ENCODE results near the gene ZNF502. TPM values are rescaled to one million over a fixed set of nuclear protein-coding genes. Genes with fewer than 3 reads are reported as not detected.

ZNF502 gene
- total and polyA plus RNA-seq, 2 of the 8 experiments (the other 6 are each of a cell fraction or from before 2014, with no cell fraction given) = 1.5 to 3.8 TPM

DNA sequence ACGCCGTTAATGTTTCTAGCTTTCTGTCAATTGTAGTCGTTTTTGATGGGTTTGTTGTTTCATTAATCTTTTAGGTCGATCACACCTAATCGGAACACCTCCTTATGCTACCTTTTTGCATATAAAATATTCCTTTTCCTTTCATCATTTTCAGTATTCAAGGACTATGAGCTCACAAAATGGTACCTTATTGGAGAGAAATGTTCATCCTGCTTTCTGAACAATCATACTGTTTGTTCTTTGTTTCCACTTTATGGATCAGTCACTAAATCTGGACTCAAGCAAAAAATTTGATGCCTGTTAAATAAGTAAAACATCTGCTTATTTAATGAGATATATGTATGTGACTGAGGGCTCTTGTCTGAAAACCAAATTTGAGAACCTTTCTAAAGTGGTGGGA, 50.2 kb downstream of the ZNF502 start:
- DNase-seq (ENCODE audit: low read depth in 1 of 2, low spot score in 2 of 2) (no peak), FAIRE-seq (no peak)
- H2AFZ ChIP-seq (ENCODE audit: low read length) = no peak overlapping the region
- CTCF ChIA-PET (ENCODE audit: partially characterized antibody) = interaction anchor here (0.9 kb wide), 1 partner anchor 21 kb away, joined by 5 read pairs; no protein-coding TSS in a partner anchor
- WGBS, 2 experiments (ENCODE audit: extremely low coverage in 1 of 2, insufficient coverage in 1 of 2, insufficient read length in 1 of 2, insufficient replicate concordance in 2 of 2, low coverage in 1 of 2, low lambda C conversion rate in 2 of 2, missing lambda C conversion rate in 1 of 2) = 41% methylated on average over 5 of the region's 5 CpGs; no CpG with 5 or more reads in 1 of the 2 experiments
- peak overlapping the region; percentile 73 to 94 (median 86); a peak in 6 of 7 replicates for H3K9ac ChIP-seq (replicated peaks in 1 of 4; ENCODE audit: extremely low read depth in 1 of 4, low read depth in 3 of 4, low read length in 3 of 4)
- H3K23me2 ChIP-seq (ENCODE audit: low read depth, low read length) = peaks cover 2% of the 10 kb centered on the region; the same call in 1 of the 2 replicates
- H4K5ac ChIP-seq (ENCODE audit: insufficient read length, low read depth, low read length) = no peak overlapping the region
- H2BK15ac ChIP-seq (ENCODE audit: low read length) = no peak overlapping the region
- no peak overlapping the region for H3K56ac ChIP-seq (replicated peaks; ENCODE audit: insufficient read length, low read depth, low read length)
- H2BK12ac ChIP-seq (ENCODE audit: low read depth, low read length) = no peak overlapping the region
- peaks cover 0 to 73% of the 10 kb centered on the region in 2 experiments; a peak in 3 of 4 replicates for H3K79me2 ChIP-seq (ENCODE audit: control insufficient read depth in 1 of 2, insufficient read depth in 2 of 2, low read length in 2 of 2)
- no peak overlapping the region for H3K4ac ChIP-seq (replicated peaks; ENCODE audit: insufficient read length, low read depth, low read length)
- H4K8ac ChIP-seq (ENCODE audit: extremely low read depth, insufficient read depth, low read length) = no peak overlapping the region
- H3K18ac ChIP-seq (ENCODE audit: extremely low read depth, low read length) = no peak overlapping the region
- H3K9me3 ChIP-seq (ENCODE audit: insufficient read depth in 2 of 2, low read depth in 1 of 2, low read length in 1 of 2) = peaks cover 5 to 6% of the 10 kb centered on the region in 2 experiments; a peak in 2 of 4 replicates
- no peak overlapping the region for H3K14ac ChIP-seq (ENCODE audit: insufficient read length)
- H3K4me3 ChIP-seq (ENCODE audit: extremely low read depth in 1 of 4, insufficient read depth in 2 of 4, low read depth in 3 of 4, low read length in 4 of 4) = peak overlapping the region; percentile 89 to 97 (median 92)
- no peak overlapping the region for H2BK5ac ChIP-seq (ENCODE audit: low read depth, low read length)
- peak overlapping the region; percentile 37; the same call in 1 of the 2 replicates for H3K27ac ChIP-seq (ENCODE audit: low read depth, low read length)
- no peak overlapping the region for H3K23ac ChIP-seq (ENCODE audit: insufficient read length)
- no peak overlapping the region for H4K91ac ChIP-seq (replicated peaks; ENCODE audit: insufficient read length, low read length)
- H4K20me1 ChIP-seq (replicated peaks in 1 of 2; ENCODE audit: control insufficient read depth in 1 of 2, insufficient read depth in 2 of 2, low read length in 2 of 2) = no peaks in the 10 kb centered on the region
- POLR2A ChIA-PET (ENCODE audit: partially characterized antibody) = interaction anchor here (0.5 to 4.1 kb wide), 16 partner anchors 10 to 279 kb away, joined by 3 to 37 read pairs (median 4); partner anchors contain the start of genes ZNF197, ZNF35, ZNF501 and ZNF660
- H3K4me1 ChIP-seq (replicated peaks in 1 of 4; ENCODE audit: control insufficient read depth in 3 of 4, insufficient read depth in 4 of 4, low read length in 3 of 4) = no peaks in the 10 kb centered on the region; a peak in 1 of 7 replicates
- peaks cover 5% of the 10 kb centered on the region; the same call in 1 of the 2 replicates for H3K79me1 ChIP-seq (ENCODE audit: low read depth, low read length)
- TF ChIP-seq CEBPB (IDR thresholded peaks at IDR 0.05; ENCODE audit: low read depth, low read length) = no peak
- no peak for TF ChIP-seq JUN (IDR thresholded peaks at IDR 0.05; ENCODE audit: low read depth, low read length)
- TF ChIP-seq TEAD4 (IDR thresholded peaks at IDR 0.05; ENCODE audit: low read depth, low read length) = no peak
- TF ChIP-seq ASH2L (IDR thresholded peaks at IDR 0.05; ENCODE audit: low read length) = no peak
- no peak for TF ChIP-seq SRF (IDR thresholded peaks at IDR 0.05; ENCODE audit: low read depth, low read length)
- TF ChIP-seq JUND (IDR thresholded peaks at IDR 0.05; ENCODE audit: low read length) = no peak
- no peak for TF ChIP-seq RFX5 (IDR thresholded peaks at IDR 0.05; ENCODE audit: borderline replicate concordance, low read depth, low read length)
- H3K27me3 ChIP-seq (replicated peaks in 1 of 4; ENCODE audit: control insufficient read depth in 3 of 4, extremely low read depth in 1 of 4, insufficient read depth in 3 of 4, low read length in 3 of 4) = no peaks in the 10 kb centered on the region
- no peak overlapping the region for H2BK120ac ChIP-seq (replicated peaks; ENCODE audit: low read depth, low read length)
- H3K36me3 ChIP-seq (ENCODE audit: control insufficient read depth in 2 of 4, insufficient read depth in 4 of 4, low read length in 3 of 4) = peaks cover 3 to 29% (median 16%) of the 10 kb centered on the region in 4 experiments
- no peak overlapping the region for H2BK20ac ChIP-seq (ENCODE audit: low read length)
- H2AK5ac ChIP-seq (ENCODE audit: low read depth, low read length) = no peak overlapping the region
- H3K4me2 ChIP-seq (ENCODE audit: insufficient read depth in 1 of 2, low read depth in 2 of 2, low read length in 2 of 2) = peak overlapping the region; percentile 65 to 72

All from H1 (cell line).